SK-N-SH (cell line): Measurements from ENCODE around the gene KCTD11. TPM values are rescaled to one million over a fixed set of nuclear protein-coding genes. Genes with fewer than 3 reads are reported as not detected.

Experiments
- CTCF ChIA-PET: fragments of 300-600, 350-600 bp; formaldehyde crosslinking; extraction: SDS; loops from one replicate; lab custom pipeline; 2021; lab: Yijun Ruan, JAX
- POLR2A ChIA-PET: fragments of 350-600 bp; sonication (Branson Sonifier 250); formaldehyde crosslinking; extraction: SDS; loops from one replicate; lab custom pipeline; 2020; ENCODE audit warnings: antibody characterized with exemption, inconsistent platforms; lab: Yijun Ruan, JAX
- DNase-seq: peaks from one replicate; pipeline ENCODE4 v3.0.0; 2012
- H2AFZ ChIP-seq: fragments of 200-600 bp; sonication (generic); 2 replicates; pipeline ENCODE4 v1.8.1; 2016; ENCODE audit warnings: antibody characterized with exemption, mild to moderate bottlenecking, low read depth
- H3F3A ChIP-seq: fragments of 200-600 bp; sonication (generic); replicated peaks from 2 replicates; pipeline ENCODE3; 2016; ENCODE audit warnings: antibody characterized with exemption, mild to moderate bottlenecking; ENCODE audit not compliant: insufficient read depth
- H3K27ac ChIP-seq, 2 experiments: fragments of 200-500 bp in 1 of 2; fragments of 200-600 bp in 1 of 2; sonication (Bioruptor generic) in 1 of 2; sonication (generic), shearing (Covaris generic) in 1 of 2; 2 replicates each; pipeline versions ENCODE4 v1.5.1 to v1.6.1; 2014 to 2016; ENCODE audit warnings: low read depth in 2 of 2, inconsistent platforms in 1 of 2, low read length in 1 of 2, mild to moderate bottlenecking in 1 of 2, mixed read lengths in 1 of 2
- H3K27me3 ChIP-seq: fragments of 200-600 bp; sonication (generic), shearing (Covaris generic); 2 replicates; pipeline ENCODE4 v1.6.1; 2016; ENCODE audit warnings: mixed run types; ENCODE audit not compliant: insufficient read depth
- H3K36me3 ChIP-seq, 2 experiments: fragments of 200-500 bp in 1 of 2; fragments of 200-600 bp in 1 of 2; sonication (Bioruptor generic) in 1 of 2; sonication (generic) in 1 of 2; replicated peaks in 1 of 2; 2 replicates each; pipeline versions ENCODE3 to v1.5.1; 2014 to 2016; ENCODE audit warnings: low read length in 1 of 2, mild to moderate bottlenecking in 1 of 2; ENCODE audit not compliant: insufficient read depth in 2 of 2, control insufficient read depth in 1 of 2
- H3K4me1 ChIP-seq, 2 experiments: fragments of 200-500 bp in 1 of 2; fragments of 200-600 bp in 1 of 2; sonication (Bioruptor generic) in 1 of 2; sonication (generic), shearing (Covaris generic) in 1 of 2; 2 replicates each; pipeline versions ENCODE4 v1.5.1 to v1.6.1; 2014 to 2016; ENCODE audit warnings: low read depth in 1 of 2, low read length in 1 of 2, mixed run types in 1 of 2; ENCODE audit not compliant: insufficient read depth in 2 of 2, control insufficient read depth in 1 of 2
- H3K4me2 ChIP-seq: fragments of 200-600 bp; sonication (generic), shearing (Covaris generic); 2 replicates; pipeline ENCODE4 v1.6.1; 2017; ENCODE audit warnings: mixed run types
- H3K4me3 ChIP-seq, 2 experiments: fragments of 200-500 bp in 1 of 2; fragments of 200-600 bp in 1 of 2; sonication (Bioruptor generic) in 1 of 2; sonication (generic), shearing (Covaris generic) in 1 of 2; 2 replicates each; pipeline versions ENCODE4 v1.5.1 to v1.8.1; 2014 to 2016; ENCODE audit warnings: low read depth in 2 of 2, inconsistent platforms in 1 of 2, low read length in 1 of 2, mild to moderate bottlenecking in 1 of 2, mixed read lengths in 1 of 2, moderate library complexity in 1 of 2
- H3K79me2 ChIP-seq: fragments of 200-600 bp; sonication (generic); 2 replicates; pipeline ENCODE4 v1.8.1; 2017; ENCODE audit warnings: mild to moderate bottlenecking; ENCODE audit not compliant: insufficient read depth
- H3K9ac ChIP-seq: fragments of 200-600 bp; sonication (generic); 2 replicates; pipeline ENCODE4 v1.6.1; 2017; ENCODE audit warnings: mixed run types
- H3K9me2 ChIP-seq: fragments of 200-600 bp; sonication (generic); 2 replicates; pipeline ENCODE4 v1.6.1; 2017; ENCODE audit warnings: mixed run types
- H3K9me3 ChIP-seq: fragments of 200-600 bp; sonication (generic); 2 replicates; pipeline ENCODE4 v1.6.1; 2017; ENCODE audit warnings: mixed run types, mild to moderate bottlenecking, moderate library complexity
- H4K20me1 ChIP-seq: fragments of 200-600 bp; sonication (generic); 2 replicates; pipeline ENCODE4 v1.6.1; 2017; ENCODE audit warnings: mild to moderate bottlenecking, mixed run types; ENCODE audit not compliant: insufficient read depth
- CHD2 ChIP-seq: fragments of 150-350 bp; IDR thresholded peaks from 2 replicates; pipeline ENCODE4 v1.6.1; 2018; ENCODE audit warnings: low read length; ENCODE audit not compliant: partially characterized antibody
- EP300 ChIP-seq, 2 experiments: IDR thresholded peaks; 2 replicates each; pipeline versions ENCODE4 v1.4.0 to v1.6.1; 2012; ENCODE audit warnings: borderline replicate concordance in 1 of 2, low read depth in 1 of 2, low read length in 1 of 2
- EZH2phosphoT487 ChIP-seq: fragments of 200-600 bp; sonication (generic); IDR thresholded peaks from 2 replicates; pipeline ENCODE4 v1.6.1; 2017; ENCODE audit warnings: low read depth, mixed run types, mild to moderate bottlenecking, antibody characterized with exemption, moderate library complexity, borderline replicate concordance
- FOXJ3 ChIP-seq: sonication (generic); formaldehyde crosslinking; IDR thresholded peaks from 2 replicates; pipeline ENCODE4 v1.5.1; 2020; ENCODE audit warnings: mild to moderate bottlenecking, missing genetic modification reagents
- FOXM1 ChIP-seq: IDR thresholded peaks from 2 replicates; pipeline ENCODE4 v1.4.0; 2012; ENCODE audit warnings: low read depth, mild to moderate bottlenecking
- GABPA ChIP-seq: IDR thresholded peaks from 2 replicates; pipeline ENCODE4 v1.4.0; 2012; ENCODE audit warnings: low read depth, mild to moderate bottlenecking
- JUND ChIP-seq: IDR thresholded peaks from 2 replicates; pipeline ENCODE4 v1.4.0; 2012
- PBX3 ChIP-seq: IDR thresholded peaks from 2 replicates; pipeline ENCODE4; 2012
- POLR2AphosphoS5 ChIP-seq: IDR thresholded peaks from 2 replicates; pipeline ENCODE4 v1.6.1; 2012; ENCODE audit warnings: low read depth, low read length
- RAD21 ChIP-seq: IDR thresholded peaks from 2 replicates; pipeline ENCODE4 v1.6.1; 2012; ENCODE audit warnings: mild to moderate bottlenecking, low read length
- RFX5 ChIP-seq: IDR thresholded peaks from 2 replicates; pipeline ENCODE4 v1.6.1; 2012; ENCODE audit warnings: mild to moderate bottlenecking, improper control_type of control experiment, low read length
- RXRA ChIP-seq: IDR thresholded peaks from 2 replicates; pipeline ENCODE4 v1.4.0; 2012; ENCODE audit warnings: low read depth, mild to moderate bottlenecking, borderline replicate concordance
- SIN3A ChIP-seq: IDR thresholded peaks from 2 replicates; pipeline ENCODE4 v1.6.1; 2012; ENCODE audit warnings: low read depth, mild to moderate bottlenecking, low read length, moderate library complexity, borderline replicate concordance
- SMC3 ChIP-seq: IDR thresholded peaks from 2 replicates; pipeline ENCODE4 v1.6.1; 2012; ENCODE audit warnings: low read depth, low read length, improper control_type of control experiment
- TAF1 ChIP-seq: IDR thresholded peaks from 2 replicates; pipeline ENCODE4 v1.6.1; 2012; ENCODE audit warnings: low read depth, mild to moderate bottlenecking, low read length, moderate library complexity, borderline replicate concordance
- YY1 ChIP-seq: IDR thresholded peaks from 2 replicates; pipeline ENCODE4 v1.4.0; 2012; ENCODE audit warnings: low read depth, mild to moderate bottlenecking
- WGBS: methylation state at CpG from one replicate; pipeline ENCODE4 v1.1.6; 2017; ENCODE audit warnings: low lambda C conversion rate; 5-methylcytosine and 5-hydroxymethylcytosine counted together
- polyA plus RNA-seq, 3 experiments: library from polyadenylated mRNA; depleted of rRNA; stranded (reverse); fragments of >200 nt; gene quantifications; 2 replicates each; pipeline ENCODE4 v1.2.3, GENCODE V29; 2012
- TF ChIP-seq, protein P1 (sequence below): fragments of 150-350 bp; IDR thresholded peaks from 2 replicates; pipeline ENCODE4 v1.6.1; 2017; ENCODE audit warnings: antibody characterized with exemption, low read length, low read depth, borderline replicate concordance

Gene KCTD11
- polyA plus RNA-seq, 1 of the 3 experiments (the other 2 are of a cell fraction) = 9.5 TPM

DNA sequence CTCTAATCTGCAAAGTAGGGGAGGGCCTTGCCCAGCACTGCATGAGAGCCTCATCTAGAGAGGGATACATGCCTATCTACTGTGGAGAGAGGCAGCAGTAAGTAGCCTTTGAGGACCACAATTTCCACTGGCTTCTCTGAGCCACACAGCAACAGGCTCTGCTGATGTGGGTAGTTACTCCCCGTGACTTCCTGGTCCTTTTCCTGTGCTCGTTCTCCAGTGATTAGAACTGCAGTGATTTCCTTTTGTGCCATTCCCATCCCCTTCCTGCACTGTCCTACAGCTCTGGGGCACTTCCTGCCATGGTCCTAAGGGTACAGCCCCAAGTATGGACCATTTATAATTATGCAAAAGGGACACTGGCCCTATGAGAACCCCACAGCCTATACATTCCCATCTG is 39.3 kb downstream of the KCTD11 start (continued):
- TF ChIP-seq, protein P1, sequence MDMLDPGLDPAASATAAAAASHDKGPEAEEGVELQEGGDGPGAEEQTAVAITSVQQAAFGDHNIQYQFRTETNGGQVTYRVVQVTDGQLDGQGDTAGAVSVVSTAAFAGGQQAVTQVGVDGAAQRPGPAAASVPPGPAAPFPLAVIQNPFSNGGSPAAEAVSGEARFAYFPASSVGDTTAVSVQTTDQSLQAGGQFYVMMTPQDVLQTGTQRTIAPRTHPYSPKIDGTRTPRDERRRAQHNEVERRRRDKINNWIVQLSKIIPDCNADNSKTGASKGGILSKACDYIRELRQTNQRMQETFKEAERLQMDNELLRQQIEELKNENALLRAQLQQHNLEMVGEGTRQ = no peak
- no peak for TF ChIP-seq GABPA
- TF ChIP-seq TAF1 = no peak

DNA sequence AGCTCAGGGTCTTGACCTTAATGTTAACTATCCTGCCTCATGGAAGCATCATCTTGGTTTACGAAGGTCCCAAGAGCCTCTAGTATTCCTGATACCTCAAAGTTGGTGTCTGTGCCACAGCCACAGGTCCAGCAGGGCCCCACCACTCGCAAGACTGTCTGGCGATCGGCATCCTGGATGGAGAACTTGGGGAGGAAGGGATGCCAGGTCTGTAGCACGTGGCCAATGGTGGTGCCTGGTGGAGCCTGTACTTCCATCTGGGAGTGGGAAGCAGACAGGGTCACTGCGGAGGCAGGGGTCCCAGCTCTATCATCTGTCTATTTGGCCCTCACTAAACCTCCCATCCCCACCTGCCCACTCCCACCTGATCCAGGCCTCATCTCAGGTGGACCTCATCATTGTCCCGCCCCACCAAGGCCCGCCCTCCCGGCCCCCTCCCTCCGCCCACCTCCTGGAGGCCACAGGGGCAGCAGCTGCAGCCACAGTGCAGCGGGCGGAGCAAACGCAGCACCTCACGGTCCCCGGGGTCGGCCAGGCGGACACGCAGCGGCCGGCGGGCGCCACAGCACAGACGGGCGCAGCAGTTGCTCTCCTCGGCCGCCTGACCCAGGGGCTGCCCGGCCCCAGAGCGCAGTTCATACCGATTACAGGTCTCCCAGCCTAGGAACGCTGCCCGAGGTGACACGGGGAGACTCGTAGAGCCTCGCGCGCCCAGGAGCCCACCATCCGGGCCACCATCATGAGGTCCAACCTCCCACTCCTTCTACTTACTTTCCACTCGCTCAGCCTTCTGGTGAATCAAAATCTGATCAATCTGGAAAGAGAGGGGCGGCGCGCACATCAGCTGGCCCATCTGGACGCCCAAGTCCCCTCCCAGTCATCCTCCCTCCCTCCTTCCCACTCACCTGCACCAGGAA is 41.0 kb downstream of the KCTD11 start:
- Histone ChIP-seq H3K4me1 (peaks cover 0 to 9% of the 10 kb centered on the region in 2 experiments; a peak in 1 of 4 replicates), H3K27ac (no peak overlapping the region; a peak in 1 of 4 replicates), H3K36me3 (peaks cover 18 to 34% of the 10 kb centered on the region in 2 experiments), H3K9ac (peak overlapping the region; percentile 89), H3K4me2 (peak overlapping the region; percentile 99), H3K4me3 (peak overlapping the region; percentile 79 to 92), H4K20me1 (no peaks in the 10 kb centered on the region), H3K79me2 (peaks cover 22% of the 10 kb centered on the region; the same call in 1 of the 2 replicates)
- CTCF ChIA-PET = interaction anchor here (0.7 to 2.5 kb wide), 6 partner anchors 8 to 167 kb away, joined by 3 to 13 read pairs (median 4); no protein-coding TSS in a partner anchor
- DNase-seq = peak; percentile 17
- 91% methylated on average over 22 of the region's 42 CpGs for WGBS
- no peak for TF ChIP-seq YY1
- TF ChIP-seq SMC3 = no peak
- no peak for TF ChIP-seq FOXM1
- no peak for TF ChIP-seq CHD2
- TF ChIP-seq EZH2phosphoT487 = no peak
- TF ChIP-seq SIN3A = no peak
- TF ChIP-seq RAD21 = no peak
- TF ChIP-seq FOXJ3 (CRISPR knock-in tag) = no peak
- TF ChIP-seq POLR2AphosphoS5 = no peak
- no peak for TF ChIP-seq EP300 (IDR thresholded peaks at IDR 0.05; ENCODE audit: borderline replicate concordance in 1 of 2, low read depth in 1 of 2, low read length in 1 of 2)
- no peak for TF ChIP-seq JUND
- no peak for TF ChIP-seq RFX5
- no peak for TF ChIP-seq PBX3
- TF ChIP-seq RXRA = no peak
- TF ChIP-seq, all 33 proteins: peak for 0
- Histone ChIP-seq H3K9me3 (no peaks in the 10 kb centered on the region), H3K9me2 (no peaks in the 10 kb centered on the region), H2AFZ (no peak overlapping the region), H3K27me3 (no peaks in the 10 kb centered on the region), H3F3A (peaks cover 11% of the 10 kb centered on the region)
- POLR2A ChIA-PET = no interaction called here
